Measurements from ENCODE around the gene DNAJC12.
"Not testable (repeated sequence)": the region's sequence is repeated elsewhere in the genome, so short reads cannot be mapped to it uniquely, and the experiment has no call there.

DNAJC12 gene

GRCh38 chr10:67792653-67793052, 45.3 kb downstream of the DNAJC12 start:
- no peak for DNase-seq (ENCODE audit: low read depth)

GRCh38 chr10:67790534-67791408, 47.2 kb downstream of the DNAJC12 start:
- DNase-seq (ENCODE audit: low read depth): peak; percentile 41

- no peak for DNase-seq (ENCODE audit: low read depth)
Observed at GRCh38 chr10:67789769-67790168, 48.2 kb downstream of the DNAJC12 start.

GRCh38 chr10:67788028-67788886, 49.7 kb downstream of the DNAJC12 start:
- no peak for DNase-seq (ENCODE audit: low read depth)

- DNase-seq (ENCODE audit: low read depth): no peak
Observed at GRCh38 chr10:67785098-67785497, 52.9 kb downstream of the DNAJC12 start.

GRCh38 chr10:67784474-67784873, 53.5 kb downstream of the DNAJC12 start:
- no peak for DNase-seq (ENCODE audit: low read depth)

GRCh38 chr10:67783606-67784294, 54.2 kb downstream of the DNAJC12 start:
- DNase-seq (ENCODE audit: low read depth): no peak

GRCh38 chr10:67782530-67782929, 55.5 kb downstream of the DNAJC12 start:
- DNase-seq (ENCODE audit: low read depth): no peak

GRCh38 chr10:67780759-67781538, 57.0 kb downstream of the DNAJC12 start:
- no peak for DNase-seq (ENCODE audit: low read depth)

- not testable (repeated sequence) for DNase-seq (ENCODE audit: low read depth)
Observed at GRCh38 chr10:67780204-67780621, 57.8 kb downstream of the DNAJC12 start.

GRCh38 chr10:67779465-67780203, 58.4 kb downstream of the DNAJC12 start:
- peak; percentile 63 for DNase-seq (ENCODE audit: low read depth)

- DNase-seq (ENCODE audit: low read depth): no peak
Observed at GRCh38 chr10:67776371-67776770, 61.6 kb downstream of the DNAJC12 start.

GRCh38 chr10:67775279-67775678, 62.7 kb downstream of the DNAJC12 start:
- DNase-seq (ENCODE audit: low read depth): no peak

GRCh38 chr10:67772894-67773511, 65.0 kb downstream of the DNAJC12 start:
- no peak for DNase-seq (ENCODE audit: low read depth)

- no peak for DNase-seq (ENCODE audit: low read depth)
Observed at GRCh38 chr10:67772151-67772550, 65.8 kb downstream of the DNAJC12 start.

GRCh38 chr10:67771200-67771599, 66.8 kb downstream of the DNAJC12 start:
- DNase-seq (ENCODE audit: low read depth): no peak

- no peak for DNase-seq (ENCODE audit: low read depth)
Observed at GRCh38 chr10:67770537-67770936, 67.5 kb downstream of the DNAJC12 start.

- no peak for DNase-seq (ENCODE audit: low read depth)
Observed at GRCh38 chr10:67767244-67767643, 70.7 kb downstream of the DNAJC12 start.

- peak; percentile 82 for DNase-seq (ENCODE audit: low read depth)
Observed at GRCh38 chr10:67764012-67764822, 73.8 kb downstream of the DNAJC12 start.
